NCI-H2227 (cell line): ENCODE data around the gene AP1G2.

Experiments used
- DNase-seq: peaks from one replicate; lab custom pipeline; 2025; ENCODE audit not compliant: unreplicated experiment; lab: John Stamatoyannopoulos, UW

Gene AP1G2

DNA sequence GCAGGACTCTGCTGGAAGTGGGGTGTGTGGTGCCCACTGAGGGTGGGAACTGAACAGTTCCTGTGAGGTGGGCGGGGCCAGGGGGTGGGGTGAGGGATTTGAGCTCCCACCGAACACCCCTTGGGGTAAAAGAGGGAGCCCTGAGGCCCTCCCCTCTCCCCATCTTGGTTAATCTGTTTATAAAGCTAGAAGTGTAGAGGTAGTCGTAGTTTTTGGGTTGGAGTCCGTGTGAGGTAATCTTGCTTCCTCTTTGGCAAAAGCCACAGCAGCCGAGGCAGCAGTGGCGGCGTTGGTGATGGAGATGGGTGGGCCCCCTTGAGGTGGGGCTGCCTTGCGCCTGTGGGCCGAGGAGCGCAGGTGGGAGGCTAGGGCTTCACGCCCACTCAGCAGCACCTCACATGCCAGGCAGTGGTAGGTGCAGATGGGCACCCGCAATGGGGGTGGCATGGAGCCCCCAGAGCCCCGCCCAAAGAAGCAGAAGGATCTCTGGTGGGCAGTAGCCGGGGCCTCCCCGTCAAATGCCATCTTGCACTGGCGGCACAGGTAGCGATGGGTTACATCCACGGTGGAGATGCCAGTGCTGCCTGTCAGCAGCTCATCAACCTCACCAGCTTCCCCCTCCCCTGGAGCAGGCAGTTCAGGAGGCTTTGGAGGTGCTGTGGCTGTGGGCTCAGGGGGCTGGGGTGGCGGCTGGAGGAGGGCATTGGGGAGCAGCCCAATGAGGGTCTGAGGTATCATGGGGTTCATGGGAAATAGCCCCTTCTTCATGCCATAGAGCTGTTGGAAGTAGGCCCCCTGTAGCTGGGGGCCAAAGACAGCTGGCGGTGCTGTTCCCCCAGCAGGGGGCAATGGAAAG, 45.6 kb downstream of the AP1G2 start:
- no peak for DNase-seq

DNA sequence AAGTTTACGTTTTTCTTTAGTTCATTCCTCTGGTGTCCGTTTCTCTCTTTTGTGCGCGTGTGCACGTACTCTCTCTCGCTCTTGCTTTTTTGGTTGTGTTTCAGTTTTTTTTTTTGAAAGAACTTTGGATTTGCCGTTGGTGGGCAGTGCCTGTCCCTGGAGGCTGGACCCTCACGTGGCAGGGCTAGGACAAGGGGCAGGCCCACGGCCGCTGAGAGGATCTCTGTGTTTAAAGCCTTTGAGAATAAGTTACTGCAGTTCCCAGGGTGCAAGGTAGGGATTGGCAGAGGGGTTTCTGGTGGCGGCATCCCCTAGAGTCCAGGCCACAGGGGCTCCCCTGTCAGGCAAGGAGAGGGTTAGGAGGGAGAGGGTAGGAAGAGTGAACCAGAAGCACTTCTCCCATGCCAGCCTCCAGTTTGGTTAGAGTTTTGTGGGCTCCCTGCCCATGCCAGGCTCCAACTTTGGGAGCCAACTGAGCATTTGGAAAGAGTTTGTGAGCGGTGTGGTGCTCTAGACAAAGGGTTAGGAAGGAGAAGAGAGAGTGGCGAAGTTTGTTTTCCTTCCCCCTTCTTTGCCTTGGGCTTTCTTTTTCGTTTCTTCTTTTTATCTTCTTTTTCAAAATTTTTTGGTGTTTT, 46.6 kb downstream of the AP1G2 start:
- DNase-seq, result no peak

DNA sequence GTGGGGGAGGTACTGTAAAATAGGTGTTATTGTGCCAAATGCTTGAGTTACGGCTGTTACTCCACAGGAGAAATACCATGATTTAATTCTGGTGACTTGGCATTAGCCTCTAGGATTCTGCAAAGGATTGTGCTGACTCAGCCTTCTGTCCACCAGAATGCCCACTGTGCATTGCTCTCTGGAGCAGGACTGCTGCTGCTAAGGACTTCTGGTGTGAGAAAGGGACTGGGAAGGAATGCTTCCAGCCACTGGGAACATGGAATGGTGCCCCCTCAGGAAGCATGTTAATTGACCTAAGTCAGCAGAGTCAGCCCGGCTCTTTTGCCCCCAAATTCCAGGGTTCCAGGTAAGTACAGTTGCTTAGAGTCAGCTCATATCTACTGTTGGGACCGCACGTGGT, 48.9 kb downstream of the AP1G2 start:
- DNase-seq, result peak; percentile 24

DNA sequence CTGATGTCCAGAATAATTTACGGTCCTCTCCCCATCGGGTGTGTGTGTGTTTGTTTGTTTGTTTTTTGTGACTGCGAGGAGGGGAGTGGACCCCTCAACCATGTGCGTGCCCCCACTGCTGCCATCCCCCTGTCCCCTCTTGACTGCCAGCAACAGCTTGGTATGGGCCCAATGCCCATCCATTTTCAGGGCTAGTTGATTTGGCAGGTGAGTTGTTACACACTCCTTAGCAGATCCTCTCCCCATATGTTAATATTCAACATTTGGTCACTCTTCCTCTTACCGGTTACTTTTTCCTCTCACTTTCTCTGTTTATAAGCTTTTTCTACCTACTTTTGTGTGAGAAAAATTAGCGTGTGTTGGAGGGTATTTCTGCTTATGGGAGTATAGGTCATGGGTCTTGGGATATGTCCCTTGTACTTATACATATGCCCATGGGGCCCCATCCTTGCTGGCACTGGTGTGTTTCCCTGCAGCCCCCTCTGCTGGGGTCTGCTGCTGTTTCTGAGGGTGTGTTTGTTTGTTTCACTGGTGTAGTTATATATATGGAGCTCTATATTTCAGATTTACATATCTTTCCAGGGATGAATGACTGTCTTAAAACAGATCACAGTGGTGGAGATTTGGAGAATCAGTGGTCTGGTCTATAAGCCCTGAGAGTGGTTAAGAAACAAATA, 49.8 kb downstream of the AP1G2 start:
- DNase-seq, result no peak

DNA sequence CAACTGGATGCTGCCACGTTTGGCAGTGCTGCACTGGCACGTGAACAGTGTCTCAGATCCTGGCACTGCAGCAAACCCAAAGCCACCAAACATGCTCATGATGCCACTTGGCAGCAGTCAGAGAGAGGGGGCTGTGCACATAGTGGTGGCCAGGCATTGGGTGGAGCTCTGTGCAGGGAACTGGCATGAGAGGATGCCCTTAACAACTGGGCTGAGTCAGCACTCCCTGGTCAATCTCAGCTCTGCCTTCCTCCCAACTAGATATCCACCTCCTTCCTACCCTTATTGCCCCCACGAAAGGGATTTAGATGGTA, 53.0 kb downstream of the AP1G2 start:
- DNase-seq, result no peak

DNA sequence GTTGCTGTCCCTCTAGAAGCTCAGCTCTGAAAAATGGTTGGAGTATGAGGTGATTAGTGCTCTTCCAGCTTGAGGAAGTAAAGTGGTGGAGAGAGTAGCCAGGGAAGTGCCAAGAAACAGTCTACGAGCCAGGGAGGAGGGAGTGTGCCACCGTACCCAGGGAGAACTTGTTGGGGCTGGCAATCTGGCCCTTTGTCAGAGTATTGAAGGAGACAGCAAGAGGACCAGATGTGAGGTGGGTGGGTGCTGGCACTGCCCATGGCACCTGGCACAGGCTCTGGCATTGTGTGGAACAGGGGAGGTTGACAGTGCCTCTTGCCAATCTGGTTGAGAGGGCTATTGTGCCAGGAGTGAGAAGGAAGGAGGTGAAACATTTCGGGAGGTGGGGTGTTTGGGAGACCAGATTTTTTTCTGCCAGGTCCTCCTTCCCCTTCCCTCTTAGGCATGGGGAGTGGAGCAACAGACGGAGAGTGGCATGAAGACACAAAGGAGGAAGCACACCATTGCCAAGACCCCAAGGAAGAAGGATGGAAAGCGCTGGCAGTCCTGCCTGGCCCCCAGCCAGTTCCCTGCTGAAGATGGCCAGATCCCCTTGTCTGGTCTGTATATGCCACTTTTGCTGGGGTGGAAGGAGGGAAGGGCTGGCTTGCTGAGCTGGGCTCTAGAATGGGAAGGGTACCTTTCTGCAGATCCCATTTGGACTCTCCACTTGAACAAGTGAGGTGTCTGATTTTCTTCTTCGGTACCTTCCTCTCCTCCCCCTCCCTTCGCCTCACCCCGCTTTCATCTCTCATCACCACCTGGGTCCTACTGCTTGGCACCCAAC, 53.6 kb downstream of the AP1G2 start:
- DNase-seq, result no peak

DNA sequence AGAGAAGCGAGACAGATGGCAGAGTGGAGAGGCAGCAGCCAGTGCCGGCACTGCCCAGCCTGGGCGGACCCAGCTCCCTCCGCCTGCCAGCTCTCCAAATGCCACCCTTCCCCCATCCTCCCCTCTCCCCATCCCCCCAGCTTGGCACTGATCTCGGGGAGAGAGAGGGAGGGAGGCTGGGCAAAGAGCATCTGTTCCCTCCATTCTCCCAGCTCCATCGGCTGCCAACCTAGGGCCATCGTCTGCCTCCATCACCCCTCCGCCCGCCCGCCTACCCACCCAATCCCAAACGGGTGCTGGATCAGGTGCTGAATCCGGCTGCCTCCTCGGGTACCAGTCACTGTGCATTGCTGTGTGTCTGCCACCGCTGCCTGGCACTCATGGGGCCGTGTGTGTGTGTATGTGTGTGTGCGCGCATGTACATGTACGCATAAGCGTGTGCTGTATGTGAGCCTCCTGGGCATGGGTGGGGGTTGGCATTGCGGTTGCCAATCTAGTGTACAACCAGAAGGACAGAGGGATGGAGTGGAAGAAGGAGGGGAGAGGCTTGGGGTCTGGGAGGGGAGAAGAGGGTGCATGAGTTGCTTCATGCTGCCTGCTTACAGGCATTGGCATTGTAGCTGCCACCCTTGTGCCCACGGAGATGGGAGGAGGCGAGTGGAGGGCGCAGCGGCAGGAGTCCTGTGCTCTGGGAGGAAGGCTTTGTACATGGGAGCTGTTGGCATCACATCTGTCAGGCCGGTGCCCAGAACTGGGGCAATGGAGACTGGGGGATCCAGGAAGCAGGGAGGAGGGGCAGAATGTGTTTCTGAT, 54.4 kb downstream of the AP1G2 start:
- peak; percentile 40 for DNase-seq

DNA sequence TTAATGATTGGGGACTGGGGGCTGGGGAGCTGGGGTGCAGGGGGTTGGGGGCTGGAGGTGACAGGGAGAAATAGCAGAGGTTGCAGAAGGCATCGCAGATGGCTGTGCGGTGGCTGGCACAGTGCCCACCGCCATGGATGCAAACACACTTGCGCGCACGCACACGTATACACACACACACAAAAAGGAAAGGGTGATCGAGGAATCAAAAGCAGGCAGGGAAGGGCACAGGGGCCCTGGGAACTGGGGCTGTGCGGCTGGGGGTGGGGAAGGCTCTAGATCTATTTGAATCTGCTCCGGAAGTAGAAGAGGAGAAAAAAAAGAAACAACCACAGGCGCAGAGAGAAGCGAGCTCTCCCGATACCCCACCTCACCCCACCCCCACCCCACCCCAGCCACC, 55.4 kb downstream of the AP1G2 start:
- peak; percentile 64 for DNase-seq
